Fibroblast of mammary gland (primary cell): ENCODE results near the gene LACTBL1.
"Not testable (repeated sequence)": the region's sequence is repeated elsewhere in the genome, so short reads cannot be mapped to it uniquely, and the experiment has no call there.

Source experiments
- DNase-seq: peaks from one replicate; pipeline ENCODE4 v3.0.0-alpha.2; 2010; ENCODE audit warnings: low read depth
- H3K4me3 ChIP-seq: 2 replicates; pipeline ENCODE4 v1.5.1; 2011; ENCODE audit warnings: low read depth, mild to moderate bottlenecking, low read length, moderate library complexity; ENCODE audit not compliant: control insufficient read depth
- TF ChIP-seq, protein P1 (sequence below): conservative IDR thresholded peaks from 2 replicates; pipeline ENCODE4 v1.5.1; 2011; ENCODE audit warnings: low read depth, low read length, inconsistent platforms; ENCODE audit not compliant: control insufficient read depth, insufficient read depth

Gene LACTBL1

DNA sequence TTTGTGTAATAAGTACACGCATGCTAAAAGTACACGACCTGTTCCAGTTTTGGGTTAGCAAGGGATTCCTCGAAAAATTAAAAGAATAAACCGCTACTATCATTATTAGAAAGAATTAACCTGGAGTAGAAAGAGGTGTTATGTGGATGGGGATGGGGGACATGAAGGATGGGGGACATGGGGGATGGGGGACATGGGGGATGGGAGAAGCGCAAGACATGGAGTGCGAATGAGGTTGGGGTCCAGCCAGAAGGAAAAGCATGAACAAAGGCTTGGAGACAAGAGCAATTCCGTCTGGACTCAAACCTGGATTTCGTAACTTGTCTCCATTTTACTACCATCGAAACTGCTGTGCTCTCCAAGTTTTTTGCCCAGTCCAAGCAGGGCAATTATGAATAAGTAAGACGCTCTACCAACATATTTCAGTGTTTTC, 46.0 kb upstream of the LACTBL1 start:
- DNase-seq = no peak
- H3K4me3 ChIP-seq = peak overlapping the region; percentile 95
- TF ChIP-seq, protein P1, sequence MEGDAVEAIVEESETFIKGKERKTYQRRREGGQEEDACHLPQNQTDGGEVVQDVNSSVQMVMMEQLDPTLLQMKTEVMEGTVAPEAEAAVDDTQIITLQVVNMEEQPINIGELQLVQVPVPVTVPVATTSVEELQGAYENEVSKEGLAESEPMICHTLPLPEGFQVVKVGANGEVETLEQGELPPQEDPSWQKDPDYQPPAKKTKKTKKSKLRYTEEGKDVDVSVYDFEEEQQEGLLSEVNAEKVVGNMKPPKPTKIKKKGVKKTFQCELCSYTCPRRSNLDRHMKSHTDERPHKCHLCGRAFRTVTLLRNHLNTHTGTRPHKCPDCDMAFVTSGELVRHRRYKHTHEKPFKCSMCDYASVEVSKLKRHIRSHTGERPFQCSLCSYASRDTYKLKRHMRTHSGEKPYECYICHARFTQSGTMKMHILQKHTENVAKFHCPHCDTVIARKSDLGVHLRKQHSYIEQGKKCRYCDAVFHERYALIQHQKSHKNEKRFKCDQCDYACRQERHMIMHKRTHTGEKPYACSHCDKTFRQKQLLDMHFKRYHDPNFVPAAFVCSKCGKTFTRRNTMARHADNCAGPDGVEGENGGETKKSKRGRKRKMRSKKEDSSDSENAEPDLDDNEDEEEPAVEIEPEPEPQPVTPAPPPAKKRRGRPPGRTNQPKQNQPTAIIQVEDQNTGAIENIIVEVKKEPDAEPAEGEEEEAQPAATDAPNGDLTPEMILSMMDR = no peak

DNA sequence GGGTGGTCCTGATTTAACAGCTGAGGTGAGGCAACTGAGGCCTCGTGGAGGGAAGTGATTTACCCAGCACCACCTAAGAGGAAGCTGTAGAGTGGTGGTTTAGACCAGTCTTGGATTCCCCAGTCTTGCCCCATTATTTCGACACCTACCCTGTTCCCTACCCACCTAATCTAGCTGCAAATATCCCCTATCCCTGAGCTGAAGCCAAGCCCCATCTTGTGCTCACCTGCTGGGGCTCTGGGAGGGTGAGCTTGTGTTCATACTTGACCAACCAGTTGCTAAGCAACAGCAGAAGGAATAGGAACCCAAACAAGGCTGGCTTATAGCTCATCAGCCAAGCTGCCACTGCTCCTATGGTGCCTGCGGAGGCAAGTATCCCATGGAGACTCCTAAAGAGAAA, 41.0 kb upstream of the LACTBL1 start:
- H3K4me3 ChIP-seq = no peak overlapping the region
- TF ChIP-seq, protein P1 = no peak
- no peak for DNase-seq

DNA sequence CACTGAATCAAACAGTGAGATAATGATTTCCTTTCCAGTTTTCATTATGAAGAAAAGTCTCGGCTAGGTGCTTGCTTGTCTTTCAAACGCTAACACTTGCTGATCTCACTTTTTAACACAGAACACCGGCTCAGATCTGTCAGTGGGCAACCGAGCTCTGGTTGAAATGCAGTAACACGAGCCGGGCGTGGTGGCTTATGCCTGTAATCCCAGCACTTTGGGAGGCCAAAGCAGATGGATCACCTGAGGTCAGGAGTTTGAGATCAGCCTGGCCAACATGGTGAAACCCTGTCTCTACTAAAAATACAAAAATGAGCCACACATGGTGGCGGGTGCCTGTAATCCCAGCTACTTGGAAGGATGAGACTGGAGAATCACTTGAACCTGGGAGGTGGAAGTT, 37.4 kb upstream of the LACTBL1 start:
- not testable (repeated sequence) for H3K4me3 ChIP-seq, DNase-seq

DNA sequence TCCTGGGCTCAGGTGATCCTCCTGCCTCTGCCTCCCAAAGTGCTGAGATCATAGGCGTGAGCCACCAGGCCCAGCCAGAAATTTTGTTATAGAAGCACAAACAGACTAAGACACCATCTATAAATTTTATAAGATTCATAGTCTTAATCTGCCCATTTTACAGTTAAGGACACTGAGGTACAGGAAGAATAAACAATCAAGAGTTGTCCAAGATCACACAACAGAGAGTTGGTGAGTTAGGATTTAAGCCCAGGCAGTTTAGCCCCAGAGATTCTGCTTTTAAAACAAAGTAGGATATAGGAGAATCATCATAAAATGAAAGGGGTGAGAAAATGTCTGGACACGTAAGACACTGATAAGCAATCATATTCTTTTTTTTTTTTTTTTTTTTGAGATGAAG, 36.2 kb upstream of the LACTBL1 start:
- no peak overlapping the region for H3K4me3 ChIP-seq
- TF ChIP-seq, protein P1 = no peak
- DNase-seq = no peak

DNA sequence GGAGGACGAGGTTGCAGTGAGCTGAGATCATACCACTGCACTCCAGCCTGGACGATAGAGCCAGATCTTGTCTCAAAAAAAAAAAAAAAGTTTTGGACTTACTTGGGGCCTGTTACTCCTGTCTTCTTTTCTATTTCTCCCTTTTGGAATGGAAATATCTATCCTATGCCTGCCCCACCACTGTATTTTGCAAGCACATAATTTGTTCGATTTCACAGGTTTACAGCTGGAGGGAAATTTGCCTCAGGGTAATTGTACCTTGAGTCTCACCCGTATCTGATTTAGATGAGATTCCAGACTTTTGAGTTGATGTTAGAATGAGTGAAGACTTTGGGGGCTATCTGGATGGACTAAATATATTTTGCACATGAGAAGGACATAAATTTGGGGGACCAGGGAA, 34.4 kb upstream of the LACTBL1 start:
- no peak for DNase-seq
- TF ChIP-seq, protein P1 = no peak
- H3K4me3 ChIP-seq = no peak overlapping the region

DNA sequence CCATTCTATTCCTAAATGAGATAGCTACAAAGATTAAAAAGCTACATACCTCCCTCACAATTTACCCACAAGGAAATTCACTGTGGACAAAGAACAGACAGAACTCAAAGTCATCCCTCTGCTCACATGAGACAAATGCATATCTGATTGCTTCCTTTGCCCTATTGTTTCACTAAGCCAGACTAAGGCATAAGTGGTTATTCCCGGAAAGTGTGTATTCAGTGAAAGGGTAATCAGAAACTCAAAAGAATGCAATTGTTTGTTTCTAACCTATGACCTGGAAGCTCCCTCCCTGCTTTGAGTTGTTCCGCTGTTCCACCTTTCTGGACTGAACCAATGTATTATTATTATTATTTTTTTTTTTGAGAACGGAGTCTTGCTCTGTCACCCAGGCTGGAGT, 32.1 kb upstream of the LACTBL1 start:
- not testable (repeated sequence) for DNase-seq, H3K4me3 ChIP-seq

DNA sequence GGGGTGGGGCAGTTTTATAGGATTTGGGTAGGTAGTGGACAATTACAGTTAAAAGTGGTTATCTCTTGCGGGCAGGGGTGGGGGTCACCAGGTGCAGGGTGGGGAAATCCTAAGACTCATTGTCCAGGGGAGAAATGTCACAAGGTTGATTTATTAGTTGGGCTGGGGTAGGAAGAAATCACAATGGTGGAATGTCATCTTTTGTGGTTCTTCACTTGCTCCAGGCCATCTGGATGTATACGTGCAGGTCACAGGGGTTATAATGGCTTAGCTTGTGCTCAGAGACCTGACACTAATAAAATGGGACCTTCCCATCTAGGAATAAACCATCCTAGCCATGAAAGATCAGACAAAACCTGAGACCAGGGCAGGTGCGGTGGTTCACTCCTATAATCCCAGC, 31.4 kb upstream of the LACTBL1 start:
- TF ChIP-seq, protein P1 = no peak
- H3K4me3 ChIP-seq = no peak overlapping the region
- DNase-seq = no peak

DNA sequence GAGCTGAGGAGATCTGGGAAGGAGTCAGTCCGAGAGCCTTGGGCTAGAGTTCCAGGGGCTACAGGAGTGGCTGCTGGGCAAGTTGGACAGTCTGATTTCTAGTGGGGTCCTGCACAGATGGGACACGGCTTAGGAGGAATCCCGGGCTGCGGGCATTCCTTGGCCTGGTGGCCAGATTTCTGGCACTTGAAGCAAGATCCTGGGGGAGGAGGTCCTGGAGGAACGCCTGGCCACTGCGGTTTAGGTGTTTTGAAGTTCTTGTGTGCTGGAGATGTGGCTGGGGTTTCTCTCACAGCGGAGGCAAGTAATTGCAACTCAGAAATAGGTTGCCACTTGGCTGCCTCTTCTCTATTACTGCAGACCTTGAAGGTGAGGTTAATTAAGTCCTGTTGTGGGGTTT, 29.6 kb upstream of the LACTBL1 start:
- not testable (repeated sequence) for H3K4me3 ChIP-seq

DNA sequence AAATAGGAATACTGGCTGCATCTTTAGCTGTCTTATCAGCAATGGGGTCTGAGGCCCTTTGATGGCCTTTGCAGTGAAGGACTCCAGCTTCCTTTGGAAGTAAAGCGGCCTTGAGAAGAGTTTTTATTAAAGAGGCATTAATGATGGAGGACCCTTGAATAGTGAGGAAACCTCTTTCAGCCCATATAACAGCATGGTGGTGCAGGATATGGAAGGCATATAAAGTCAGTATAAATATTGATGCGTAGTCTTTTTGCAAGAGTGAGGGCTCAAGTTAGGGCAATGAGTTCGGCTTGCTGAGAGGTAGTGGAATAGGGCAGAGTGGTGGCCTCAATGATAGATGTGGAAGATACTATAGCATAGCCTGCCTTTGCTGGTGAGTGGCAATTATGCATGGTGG, 27.5 kb upstream of the LACTBL1 start:
- H3K4me3 ChIP-seq = not testable (repeated sequence)

More for the DNA sequence above, 29.6 kb upstream of the LACTBL1 start:
- not testable (repeated sequence) for DNase-seq

DNA sequence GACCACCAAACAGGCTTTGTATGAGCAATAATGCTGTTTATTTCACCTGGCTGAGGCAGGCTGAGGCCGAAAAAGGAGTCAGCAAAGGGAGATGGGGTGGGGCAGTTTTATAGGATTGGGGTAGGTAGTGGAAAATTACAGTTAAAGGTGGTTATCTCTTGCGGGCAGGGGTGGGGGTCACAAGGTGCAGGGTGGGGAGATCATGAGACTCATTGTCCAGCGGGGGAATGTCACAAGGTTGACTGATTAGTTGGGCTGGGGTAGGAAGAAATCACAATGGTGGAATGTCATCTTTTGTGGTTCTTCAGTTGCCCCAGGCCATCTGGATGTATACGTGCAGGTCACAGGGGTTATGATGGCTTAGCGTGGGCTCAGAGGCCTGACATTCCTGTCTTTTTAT, 24.9 kb upstream of the LACTBL1 start:
- not testable (repeated sequence) for DNase-seq, H3K4me3 ChIP-seq

More for the DNA sequence above, 27.5 kb upstream of the LACTBL1 start:
- DNase-seq = not testable (repeated sequence)
